Measurements from ENCODE around the gene HASPIN. TPM values are rescaled to one million over a fixed set of nuclear protein-coding genes. Genes with fewer than 3 reads are reported as not detected.
"Not testable (repeated sequence)": the region's sequence is repeated elsewhere in the genome, so short reads cannot be mapped to it uniquely, and the experiment has no call there.

The HASPIN gene
- total RNA-seq, 1 donor from 2014 or later: 3.4 TPM

GRCh38 chr17:3697103-3697476, 26.6 kb upstream of the HASPIN start:
- no peak for ATAC-seq

GRCh38 chr17:3698139-3698538, 25.6 kb upstream of the HASPIN start:
- ATAC-seq: no peak

GRCh38 chr17:3699951-3700350, 23.8 kb upstream of the HASPIN start:
- ATAC-seq: no peak

GRCh38 chr17:3702041-3702539, 21.6 kb upstream of the HASPIN start:
- not testable (repeated sequence) for ATAC-seq

- no peak for ATAC-seq
These were observed 18.6 kb upstream of the HASPIN start for GRCh38 chr17:3704931-3705717.

- ATAC-seq: not testable (repeated sequence)
These were observed 18.1 kb upstream of the HASPIN start for GRCh38 chr17:3705718-3705984.

- ATAC-seq: no peak
These were observed 15.3 kb upstream of the HASPIN start for GRCh38 chr17:3708366-3708765.

- ATAC-seq: peak; percentile 84
These were observed 12.7 kb upstream of the HASPIN start for GRCh38 chr17:3710951-3711383.

GRCh38 chr17:3712811-3713463, 10.8 kb upstream of the HASPIN start:
- no peak for ATAC-seq

GRCh38 chr17:3715296-3715695, 8.4 kb upstream of the HASPIN start:
- no peak for ATAC-seq

GRCh38 chr17:3718201-3718600, 5.5 kb upstream of the HASPIN start:
- no peak for ATAC-seq

- no peak for ATAC-seq
These were observed 4.4 kb upstream of the HASPIN start for GRCh38 chr17:3719265-3719664.

- ATAC-seq: no peak
These were observed 987 bp upstream of the HASPIN start for GRCh38 chr17:3722716-3723115.

GRCh38 chr17:3723188-3723555, 531 bp upstream of the HASPIN start:
- peak; percentile 21 for ATAC-seq

GRCh38 chr17:3724378-3725077, 825 bp downstream of the HASPIN start:
- peak; percentile 18 for ATAC-seq

GRCh38 chr17:3727041-3727440, 3.3 kb downstream of the HASPIN start:
- ATAC-seq: no peak

- not testable (repeated sequence) for ATAC-seq
These were observed 4.4 kb downstream of the HASPIN start for GRCh38 chr17:3728099-3728498.

- no peak for ATAC-seq
These were observed 6.2 kb downstream of the HASPIN start for GRCh38 chr17:3729881-3730280.

GRCh38 chr17:3730881-3731429, 7.3 kb downstream of the HASPIN start:
- no peak for ATAC-seq

GRCh38 chr17:3732210-3732621, 8.5 kb downstream of the HASPIN start:
- ATAC-seq: no peak

- not testable (repeated sequence) for ATAC-seq
These were observed 11.2 kb downstream of the HASPIN start for GRCh38 chr17:3734911-3735276.

- ATAC-seq: no peak
These were observed 11.8 kb downstream of the HASPIN start for GRCh38 chr17:3735515-3735914.

- peak; percentile 87 for ATAC-seq
These were observed 15.0 kb downstream of the HASPIN start for GRCh38 chr17:3738562-3739295.

Data from esophagus mucosa (tissue), 1 donor.